ENCODE measurements around the gene NECAB2. TPM values are rescaled to one million over a fixed set of nuclear protein-coding genes. Genes with fewer than 3 reads are reported as not detected.

NECAB2 gene
- total RNA-seq, 2 donors from 2014 or later: 2.8 TPM; not detected in 1

DNA sequence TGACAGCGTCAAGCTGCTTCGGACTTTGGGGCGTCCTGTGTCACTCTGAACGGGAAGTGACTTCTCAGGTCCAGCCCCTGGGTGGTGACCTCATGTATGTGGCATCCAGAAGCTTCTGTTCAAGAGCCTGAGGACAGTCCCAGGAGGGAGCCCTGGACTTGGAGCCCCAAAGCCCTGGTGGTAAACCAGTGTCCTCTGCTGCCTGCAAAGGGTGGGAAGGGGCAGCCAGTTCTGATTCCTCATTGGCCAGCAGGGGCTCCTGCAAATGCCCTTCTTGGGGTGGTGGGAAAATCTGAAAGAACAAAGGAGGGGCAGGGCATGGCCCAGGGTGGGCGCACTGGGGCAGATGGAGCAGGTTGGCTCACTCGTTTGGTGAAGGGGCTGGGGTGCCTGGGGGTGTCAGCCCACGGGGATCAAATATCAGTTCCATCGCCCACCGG is 13.4 kb upstream of the NECAB2 start:
- intact Hi-C loops (cut with DNase I): loop anchor here (10.0 kb wide), 1 partner anchor 330 kb away; no protein-coding TSS in a partner anchor
- H3K27me3 ChIP-seq (replicated peaks; ENCODE audit: insufficient read depth): no peaks in the 10 kb centered on the region
- DNase-seq (ENCODE audit: low spot score): no peak

DNA sequence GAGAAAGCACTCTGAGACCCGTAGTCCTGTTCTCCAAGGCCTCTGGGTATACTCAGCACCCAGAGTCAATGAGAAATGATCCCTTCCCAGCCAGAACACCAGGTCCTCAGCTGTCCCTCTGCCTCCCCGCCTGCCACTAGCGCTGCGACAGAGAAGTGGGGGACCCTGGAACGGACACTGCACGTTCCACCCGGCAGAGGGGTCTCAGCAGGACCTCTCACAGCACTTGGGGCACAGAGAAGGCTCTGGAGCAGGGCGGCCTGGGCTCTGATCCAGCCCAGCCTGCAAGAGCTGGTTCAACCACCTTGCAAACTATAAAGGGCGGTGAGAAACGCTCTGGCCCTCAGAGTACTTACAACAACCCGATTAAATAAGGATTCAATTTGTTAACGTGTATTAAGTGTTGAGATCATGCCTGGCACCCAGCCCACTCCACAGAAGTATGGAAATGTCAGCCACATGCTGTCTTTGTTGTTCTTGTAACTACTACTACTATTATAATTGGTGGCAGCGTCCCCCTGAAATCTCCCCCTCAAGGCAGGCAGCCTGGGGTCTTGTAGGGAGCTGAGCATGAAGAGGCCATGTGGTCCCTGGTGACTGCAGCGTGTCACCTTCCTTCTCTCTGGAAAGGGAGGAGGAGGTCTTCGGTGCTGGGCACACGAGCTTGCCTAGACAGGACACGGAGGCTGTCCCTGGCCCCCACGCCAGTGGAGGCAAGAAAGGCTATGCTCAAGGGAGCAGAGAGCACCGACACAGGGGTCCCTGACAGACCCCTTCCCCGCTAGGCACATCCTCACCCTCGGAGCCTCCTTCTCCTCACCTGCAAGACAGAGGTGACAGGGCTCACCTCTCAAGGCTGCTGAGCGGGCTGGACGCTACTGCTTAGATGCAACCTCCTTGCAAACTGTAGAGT is 12.6 kb upstream of the NECAB2 start:
- Histone ChIP-seq H3K4me1 (replicated peaks) (peaks cover 4% of the 10 kb centered on the region), H3K27me3 (replicated peaks; ENCODE audit: insufficient read depth) (no peaks in the 10 kb centered on the region), H3K36me3 (no peaks in the 10 kb centered on the region), H3K9me3 (no peaks in the 10 kb centered on the region), H3K27ac (no peak overlapping the region), H3K4me3 (no peak overlapping the region)
- WGBS: 70% methylated on average over 23 of the region's 23 CpGs
- no peak for DNase-seq (ENCODE audit: low spot score)
- intact Hi-C loops (cut with DNase I): loop anchor here (10.0 kb wide), 1 partner anchor 329 kb away; no protein-coding TSS in a partner anchor
- TF ChIP-seq, protein P1, sequence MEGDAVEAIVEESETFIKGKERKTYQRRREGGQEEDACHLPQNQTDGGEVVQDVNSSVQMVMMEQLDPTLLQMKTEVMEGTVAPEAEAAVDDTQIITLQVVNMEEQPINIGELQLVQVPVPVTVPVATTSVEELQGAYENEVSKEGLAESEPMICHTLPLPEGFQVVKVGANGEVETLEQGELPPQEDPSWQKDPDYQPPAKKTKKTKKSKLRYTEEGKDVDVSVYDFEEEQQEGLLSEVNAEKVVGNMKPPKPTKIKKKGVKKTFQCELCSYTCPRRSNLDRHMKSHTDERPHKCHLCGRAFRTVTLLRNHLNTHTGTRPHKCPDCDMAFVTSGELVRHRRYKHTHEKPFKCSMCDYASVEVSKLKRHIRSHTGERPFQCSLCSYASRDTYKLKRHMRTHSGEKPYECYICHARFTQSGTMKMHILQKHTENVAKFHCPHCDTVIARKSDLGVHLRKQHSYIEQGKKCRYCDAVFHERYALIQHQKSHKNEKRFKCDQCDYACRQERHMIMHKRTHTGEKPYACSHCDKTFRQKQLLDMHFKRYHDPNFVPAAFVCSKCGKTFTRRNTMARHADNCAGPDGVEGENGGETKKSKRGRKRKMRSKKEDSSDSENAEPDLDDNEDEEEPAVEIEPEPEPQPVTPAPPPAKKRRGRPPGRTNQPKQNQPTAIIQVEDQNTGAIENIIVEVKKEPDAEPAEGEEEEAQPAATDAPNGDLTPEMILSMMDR (IDR thresholded peaks at IDR 0.05): no peak
- TF ChIP-seq POLR2AphosphoS5 (IDR thresholded peaks at IDR 0.05) (no peak), POLR2A (IDR thresholded peaks at IDR 0.05) (no peak)

More for the DNA sequence above, 13.4 kb upstream of the NECAB2 start:
- Histone ChIP-seq H3K9me3 (no peaks in the 10 kb centered on the region), H3K4me3 (no peak overlapping the region), H3K36me3 (no peaks in the 10 kb centered on the region), H3K27ac (no peak overlapping the region), H3K4me1 (replicated peaks) (peaks cover 4% of the 10 kb centered on the region)
- 48% methylated on average over 9 of the region's 9 CpGs for WGBS
- TF ChIP-seq POLR2AphosphoS5 (IDR thresholded peaks at IDR 0.05) (peak; percentile 8), POLR2A (IDR thresholded peaks at IDR 0.05) (peak; percentile 21)
- TF ChIP-seq, protein P1 (IDR thresholded peaks at IDR 0.05): no peak

- intact Hi-C loops (cut with DNase I): loop anchor here (10.0 kb wide), 1 partner anchor 328 kb away; no protein-coding TSS in a partner anchor
- TF ChIP-seq, protein P1 (IDR thresholded peaks at IDR 0.05): peak; percentile 56 to 73 (median 66)
- peak; percentile 14 for TF ChIP-seq POLR2AphosphoS5 (IDR thresholded peaks at IDR 0.05)
- no peak for TF ChIP-seq POLR2A (IDR thresholded peaks at IDR 0.05)
- Histone ChIP-seq H3K27me3 (replicated peaks; ENCODE audit: insufficient read depth) (no peaks in the 10 kb centered on the region), H3K9me3 (no peaks in the 10 kb centered on the region), H3K4me1 (replicated peaks) (peaks cover 4% of the 10 kb centered on the region), H3K27ac (no peak overlapping the region), H3K36me3 (no peaks in the 10 kb centered on the region), H3K4me3 (no peak overlapping the region)
- DNase-seq (ENCODE audit: low spot score): peak; percentile 71
- WGBS: 49% methylated on average over 22 of the region's 22 CpGs
Observed at GRCh38 chr16:83956336-83957289, 11.4 kb upstream of the NECAB2 start.

DNA sequence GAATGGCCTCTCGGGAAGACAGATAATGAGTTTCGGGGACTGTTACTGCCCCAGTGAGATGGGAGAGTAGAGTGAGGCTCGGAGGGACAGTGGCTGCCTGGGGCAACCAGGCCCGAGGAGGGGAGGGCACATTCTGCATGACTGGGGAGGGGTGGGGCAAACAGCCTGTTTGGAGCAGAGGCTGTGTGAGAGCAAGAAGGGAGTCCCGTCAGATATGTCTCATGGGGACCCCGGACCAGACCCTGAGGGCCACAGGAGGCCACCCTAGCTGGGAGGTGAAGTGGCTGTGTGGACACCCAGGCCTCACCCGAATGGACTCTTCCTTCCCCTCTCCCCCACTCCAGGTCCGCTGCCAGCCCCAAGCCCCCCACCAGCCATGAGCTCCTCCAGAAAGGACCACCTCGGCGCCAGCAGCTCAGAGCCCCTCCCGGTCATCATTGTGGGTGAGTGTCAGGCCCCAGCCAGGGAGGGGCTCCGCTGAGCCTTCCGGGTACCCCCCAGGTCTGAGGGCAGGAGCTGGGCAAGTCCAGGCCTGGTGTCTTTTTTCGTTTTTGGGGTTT is 10.7 kb upstream of the NECAB2 start:
- intact Hi-C loops (cut with DNase I): loop anchor here (10.0 kb wide), 1 partner anchor 327 kb away; no protein-coding TSS in a partner anchor

More for the DNA sequence above, 10.7 kb upstream of the NECAB2 start:
- 84% methylated on average over 14 of the region's 14 CpGs for WGBS
- H3K4me3 ChIP-seq: no peak overlapping the region
- H3K36me3 ChIP-seq: no peaks in the 10 kb centered on the region
- no peak for DNase-seq (ENCODE audit: low spot score)
- H3K27ac ChIP-seq: no peak overlapping the region
- H3K9me3 ChIP-seq: no peaks in the 10 kb centered on the region
- no peaks in the 10 kb centered on the region for H3K27me3 ChIP-seq (replicated peaks; ENCODE audit: insufficient read depth)
- peaks cover 4% of the 10 kb centered on the region for H3K4me1 ChIP-seq (replicated peaks)
- no peak for TF ChIP-seq POLR2A (IDR thresholded peaks at IDR 0.05)
- TF ChIP-seq POLR2AphosphoS5 (IDR thresholded peaks at IDR 0.05): no peak
- TF ChIP-seq, protein P1 (IDR thresholded peaks at IDR 0.05): no peak

All from prostate gland (tissue), 2 donors.